Measurements from ENCODE around the gene CLMN. TPM values are rescaled to one million over a fixed set of nuclear protein-coding genes. Genes with fewer than 3 reads are reported as not detected.

The CLMN gene
- total and polyA plus RNA-seq, 10 of the 15 experiments (the other 5 are each of a cell fraction or from before 2014, with no cell fraction given), result 7.8 to 49.3 (median 18.5) TPM

GRCh38 chr14:95316821-95317220 lies 2.9 kb downstream of the CLMN start (continued):
- no peak for TF ChIP-seq ZBTB4 (CRISPR knock-in tag; IDR thresholded peaks at IDR 0.05)
- TF ChIP-seq POLR2AphosphoS5 (IDR thresholded peaks at IDR 0.05; ENCODE audit: low read length), result no peak
- TF ChIP-seq SP1 (IDR thresholded peaks at IDR 0.05; ENCODE audit: low read depth, low read length), result no peak
- TF ChIP-seq ASH2L (IDR thresholded peaks at IDR 0.05; ENCODE audit: borderline replicate concordance, low read depth), result no peak
- no peak for TF ChIP-seq CBX3 (IDR thresholded peaks at IDR 0.05; ENCODE audit: borderline replicate concordance, low read depth)
- TF ChIP-seq MTA2 (IDR thresholded peaks at IDR 0.05; ENCODE audit: low read depth), result no peak
- TF ChIP-seq ZNF384 (IDR thresholded peaks at IDR 0.05; ENCODE audit: borderline replicate concordance, low read depth, low read length), result no peak

GRCh38 chr14:95315579-95315978 lies 4.1 kb downstream of the CLMN start:
- ChIA-PET POLR2A (interaction anchor here (0.9 to 2.8 kb wide), 3 partner anchors 12 to 50 kb away, joined by 4 to 21 read pairs (median 4); no protein-coding TSS in a partner anchor), CTCF (interaction anchor here (1.1 to 1.7 kb wide), 4 partner anchors 9 to 132 kb away, joined by 3 to 8 read pairs (median 6); no protein-coding TSS in a partner anchor), RAD21 (ENCODE audit: unreplicated experiment) (interaction anchor here (1.2 to 4.1 kb wide), 7 partner anchors 12 to 105 kb away, joined by 3 to 29 read pairs (median 4); no protein-coding TSS in a partner anchor), SMC1A (ENCODE audit: uncharacterized antibody, unreplicated experiment) (interaction anchor here (0.7 to 3.7 kb wide), 9 partner anchors 8 to 131 kb away, joined by 3 to 19 read pairs (median 5); no protein-coding TSS in a partner anchor)
- no peaks in the 10 kb centered on the region for H3K36me3 ChIP-seq (ENCODE audit: control insufficient read depth in 2 of 2, insufficient read depth in 2 of 2, low read length in 1 of 2)
- H3K9ac ChIP-seq (ENCODE audit: control insufficient read depth, insufficient read depth, low read length), result no peak overlapping the region
- no peaks in the 10 kb centered on the region; the same call in 1 of the 2 replicates for H3K79me2 ChIP-seq (ENCODE audit: control insufficient read depth, insufficient read depth, low read length)
- no TSS peak for BruUV-seq (replicated peaks)
- H4K20me1 ChIP-seq (ENCODE audit: control insufficient read depth, insufficient read depth), result no peaks in the 10 kb centered on the region
- no peak for DNase-seq (ENCODE audit: low read depth, low spot score)
- H3K27me3 ChIP-seq (replicated peaks in 1 of 2; ENCODE audit: control insufficient read depth in 2 of 2, insufficient read depth in 2 of 2, low read length in 1 of 2), result no peaks in the 10 kb centered on the region
- FAIRE-seq, result no peak
- WGBS (ENCODE audit: insufficient coverage, insufficient replicate concordance, low lambda C conversion rate, missing lambda C conversion rate), result 70% methylated on average over 7 of the region's 7 CpGs
- H3K4me3 ChIP-seq, result no peak overlapping the region
- H3K4me1 ChIP-seq (ENCODE audit: control insufficient read depth, insufficient read depth, low read length), result peaks cover 29% of the 10 kb centered on the region
- ATAC-seq, result no peak
- intact Hi-C loops (cut with micrococcal nuclease; ENCODE audit: unreplicated experiment), result loop anchor here (2.0 kb wide), 1 partner anchor 51 kb away; no protein-coding TSS in a partner anchor
- H3K27ac ChIP-seq (ENCODE audit: control insufficient read depth, insufficient read depth), result no peak overlapping the region
- no peak overlapping the region; the same call in 1 of the 2 replicates for H3K4me2 ChIP-seq (ENCODE audit: control insufficient read depth, insufficient read depth)
- H3K9me3 ChIP-seq (replicated peaks; ENCODE audit: control insufficient read depth, insufficient read depth, low read length), result no peaks in the 10 kb centered on the region; the same call in 2 of the 3 replicates
- in situ Hi-C loops (cut with MboI), result no loop called here
- no peak overlapping the region for H2AFZ ChIP-seq (ENCODE audit: control insufficient read depth, low read depth, low read length)
- no peak for TF ChIP-seq CBX3 (IDR thresholded peaks at IDR 0.05; ENCODE audit: borderline replicate concordance, low read depth)
- TF ChIP-seq CREM (IDR thresholded peaks at IDR 0.05; ENCODE audit: low read depth), result no peak
- no peak for TF ChIP-seq HDAC2 (IDR thresholded peaks at IDR 0.05)
- no peak for TF ChIP-seq SMAD1 (IDR thresholded peaks at IDR 0.05; ENCODE audit: low read depth, partially characterized antibody)
- no peak for TF ChIP-seq SIN3A (IDR thresholded peaks at IDR 0.05; ENCODE audit: low read depth, low read length)
- TF ChIP-seq BACH1 (IDR thresholded peaks at IDR 0.05; ENCODE audit: borderline replicate concordance), result no peak
- TF ChIP-seq DPF2 (IDR thresholded peaks at IDR 0.05), result no peak
- no peak for TF ChIP-seq EP300 (IDR thresholded peaks at IDR 0.05; ENCODE audit: borderline replicate concordance in 1 of 2, control insufficient read depth in 1 of 2, low read depth in 2 of 2, low read length in 2 of 2)
- no peak for TF ChIP-seq HCFC1 (IDR thresholded peaks at IDR 0.05; ENCODE audit: low read length)
- TF ChIP-seq EGR1 (IDR thresholded peaks at IDR 0.05; ENCODE audit: borderline replicate concordance in 1 of 2, low read depth in 2 of 2, low read length in 2 of 2), result no peak
- TF ChIP-seq ZNF384 (IDR thresholded peaks at IDR 0.05; ENCODE audit: borderline replicate concordance, low read depth, low read length), result no peak
- no peak for TF ChIP-seq NFXL1 (IDR thresholded peaks at IDR 0.05; ENCODE audit: borderline replicate concordance)
- no peak for TF ChIP-seq PBX3 (IDR thresholded peaks at IDR 0.05; ENCODE audit: insufficient replicate concordance, low read depth, low read length)
- no peak for TF ChIP-seq KAT2A (conservative IDR thresholded peaks at IDR 0.05; ENCODE audit: control insufficient read depth, low read depth, low read length)

All from GM12878 (cell line).